NCI-H774 (cell line): ENCODE data around the gene CTNNA2.

ENCODE experiments used
- DNase-seq: peaks from one replicate; lab custom pipeline; 2025; lab: John Stamatoyannopoulos, UW

Gene CTNNA2

DNA sequence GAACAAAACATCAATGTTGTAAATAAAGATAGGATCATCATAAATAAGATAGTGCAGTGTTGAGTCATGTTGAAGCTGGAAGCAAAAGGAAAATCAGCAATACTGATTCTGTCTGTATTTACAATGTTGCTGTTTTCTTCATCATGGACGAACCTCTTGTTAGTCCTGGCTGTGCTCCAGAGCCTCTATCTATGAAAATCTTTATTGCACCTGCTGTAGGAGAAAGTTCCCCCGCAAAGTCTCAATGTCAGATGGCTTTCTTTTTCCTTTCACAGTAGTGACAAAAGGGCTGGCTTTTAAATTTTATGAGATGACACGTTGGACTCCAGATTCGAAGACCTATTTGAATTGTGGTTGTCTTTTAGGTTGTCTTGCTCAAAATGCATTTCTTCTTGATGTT, 890.2 kb downstream of the CTNNA2 start:
- DNase-seq: no peak

DNA sequence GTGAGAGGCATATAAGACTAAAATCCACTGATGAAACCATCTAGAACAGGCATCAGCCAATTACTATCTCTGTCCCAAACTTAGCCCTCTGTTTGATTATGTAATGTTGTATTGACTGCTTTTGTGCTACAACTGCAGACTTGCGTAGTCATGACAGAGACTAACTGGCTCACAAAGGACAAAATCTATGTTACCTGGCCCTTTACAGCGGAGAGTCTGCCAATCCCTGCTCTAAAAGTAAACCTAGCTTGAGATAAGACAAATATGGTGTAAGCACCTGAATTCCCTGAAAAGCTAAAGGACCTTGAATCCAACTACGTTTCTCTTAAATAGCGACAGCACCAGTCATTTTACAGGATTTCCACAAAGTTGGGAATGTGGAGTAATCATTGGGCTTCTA, 894.5 kb downstream of the CTNNA2 start:
- DNase-seq: no peak

DNA sequence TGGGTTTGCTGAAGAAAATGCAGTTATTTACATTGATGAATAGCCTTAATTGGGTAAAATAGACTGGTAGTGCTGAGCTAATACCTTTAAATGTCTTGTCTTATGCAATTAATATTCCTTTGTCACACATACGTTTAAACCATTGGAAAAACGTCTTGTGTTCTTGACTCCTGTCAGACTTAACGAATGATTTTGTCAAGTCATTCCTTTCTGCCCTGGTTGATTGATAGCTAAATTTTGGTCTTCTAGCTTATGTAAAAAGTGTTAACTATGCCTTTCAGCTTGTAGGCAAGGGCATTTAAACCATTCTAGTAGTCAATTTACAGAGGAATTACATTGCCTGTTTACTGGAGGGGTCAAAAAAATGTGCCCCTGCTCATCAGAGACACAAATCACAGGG, 897.5 kb downstream of the CTNNA2 start:
- no peak for DNase-seq

- DNase-seq: no peak
Measured at GRCh38 chr2:80413136-80413535, 900.3 kb downstream of the CTNNA2 start.

- no peak for DNase-seq
Measured at GRCh38 chr2:80417737-80418136, 904.9 kb downstream of the CTNNA2 start.

GRCh38 chr2:80420530-80421208, 907.8 kb downstream of the CTNNA2 start:
- no peak for DNase-seq

DNA sequence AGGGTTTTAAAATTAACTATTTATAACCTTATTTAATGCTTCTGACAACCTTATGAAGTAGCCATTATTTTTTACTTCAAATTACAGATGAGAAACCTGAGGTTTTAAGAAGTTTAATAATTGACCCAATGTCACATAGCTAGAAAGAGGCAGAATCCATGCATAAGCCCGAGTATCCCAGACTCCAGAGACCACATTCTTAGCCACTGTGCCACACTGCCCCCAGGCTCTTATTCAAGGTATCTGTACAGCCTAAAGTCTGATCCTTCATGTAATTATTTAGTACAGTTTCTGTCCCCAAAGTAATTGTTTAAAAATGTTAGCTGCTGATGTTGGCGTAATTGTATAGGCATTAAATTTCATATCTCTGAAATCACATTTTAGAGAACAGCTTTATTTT, 916.4 kb downstream of the CTNNA2 start:
- no peak for DNase-seq

GRCh38 chr2:80437959-80438358, 925.1 kb downstream of the CTNNA2 start:
- no peak for DNase-seq

DNA sequence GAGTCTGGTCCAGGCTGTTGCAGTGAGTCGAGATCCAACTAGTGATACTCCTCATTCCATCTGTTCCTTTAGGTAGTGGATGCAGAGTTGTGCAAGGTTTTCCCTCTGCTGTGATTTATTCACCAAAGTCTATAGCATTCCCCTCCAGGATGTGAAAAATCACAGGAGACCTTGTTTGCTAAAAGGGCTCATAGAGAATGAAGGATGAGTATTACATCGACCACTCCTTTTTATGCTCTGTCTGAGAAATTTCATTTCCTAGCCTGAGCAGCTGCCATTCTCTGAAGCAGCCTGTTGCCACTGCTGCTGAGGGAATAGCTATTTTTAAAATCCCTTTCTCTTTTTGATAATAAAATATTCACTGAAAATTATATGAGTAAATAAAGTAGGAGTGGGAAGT, 925.8 kb downstream of the CTNNA2 start:
- DNase-seq: no peak

DNA sequence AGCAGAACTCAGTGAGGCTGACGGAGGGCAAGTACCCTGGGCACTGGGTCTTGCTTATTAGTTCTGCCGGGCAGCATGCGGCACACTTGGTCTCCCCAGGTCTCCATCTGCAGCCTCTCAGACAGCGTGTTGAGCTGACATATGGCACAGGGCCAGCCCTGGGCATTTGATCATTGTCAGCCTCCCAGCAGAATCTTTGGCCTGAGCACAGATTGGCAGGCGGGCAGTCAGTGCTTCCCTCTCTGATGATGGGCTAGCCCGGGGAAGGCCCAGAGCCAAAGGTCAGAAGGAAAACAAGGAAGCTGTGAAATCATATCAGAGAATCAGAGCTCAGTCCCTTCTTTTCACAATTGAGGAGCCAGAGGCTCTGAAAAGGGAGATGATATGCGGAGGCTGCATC, 941.8 kb downstream of the CTNNA2 start:
- DNase-seq: no peak

DNA sequence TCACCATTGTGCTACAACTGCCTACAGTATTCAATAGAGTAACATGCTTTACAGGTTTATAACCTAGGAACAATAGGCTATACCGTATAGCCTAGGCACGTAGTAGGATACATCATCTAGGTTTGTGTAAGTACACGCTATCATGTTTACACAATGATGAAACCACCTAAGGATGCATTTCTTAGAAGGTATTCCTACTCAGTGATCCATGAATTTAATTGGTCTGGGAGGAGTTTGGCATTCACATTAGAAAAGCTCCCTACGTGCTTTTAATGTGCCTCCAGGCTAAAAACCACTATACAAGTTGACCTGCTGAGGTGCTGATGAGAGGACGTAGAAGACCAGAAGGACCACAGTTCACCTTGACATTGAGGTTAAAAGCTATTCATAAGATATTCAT, 946.2 kb downstream of the CTNNA2 start:
- no peak for DNase-seq

DNA sequence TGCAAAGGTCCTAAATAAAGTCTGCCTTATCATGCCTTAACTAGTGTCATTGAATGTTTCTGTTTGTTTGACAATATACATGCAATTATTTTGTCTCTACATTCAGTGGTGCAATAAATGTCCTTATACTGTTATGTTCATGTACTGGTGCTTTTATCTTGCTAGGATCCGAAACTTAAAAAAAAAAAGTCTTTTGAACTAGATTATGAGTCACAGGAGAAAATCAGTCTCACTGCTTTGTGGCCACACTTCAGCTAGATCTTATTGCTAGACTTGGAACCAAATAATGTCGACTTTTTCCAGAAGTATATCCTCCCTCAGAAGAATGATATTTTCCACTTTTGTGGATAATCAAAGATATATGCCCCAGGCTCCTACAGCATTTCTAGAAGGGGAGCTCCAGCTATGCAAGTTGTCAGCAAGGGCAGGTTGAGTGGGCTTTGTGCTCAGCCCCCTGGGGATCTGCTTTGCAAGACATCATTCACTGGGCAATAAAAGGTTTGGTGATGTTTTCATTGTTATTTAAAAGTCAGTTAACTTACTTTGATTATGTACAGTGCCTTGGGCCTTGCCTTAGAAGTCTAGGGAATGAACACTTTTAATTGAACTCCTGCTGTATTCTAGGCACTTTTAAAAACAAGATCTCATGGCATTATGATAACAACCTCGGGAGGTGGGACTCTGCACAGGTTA, 948.8 kb downstream of the CTNNA2 start:
- no peak for DNase-seq

DNA sequence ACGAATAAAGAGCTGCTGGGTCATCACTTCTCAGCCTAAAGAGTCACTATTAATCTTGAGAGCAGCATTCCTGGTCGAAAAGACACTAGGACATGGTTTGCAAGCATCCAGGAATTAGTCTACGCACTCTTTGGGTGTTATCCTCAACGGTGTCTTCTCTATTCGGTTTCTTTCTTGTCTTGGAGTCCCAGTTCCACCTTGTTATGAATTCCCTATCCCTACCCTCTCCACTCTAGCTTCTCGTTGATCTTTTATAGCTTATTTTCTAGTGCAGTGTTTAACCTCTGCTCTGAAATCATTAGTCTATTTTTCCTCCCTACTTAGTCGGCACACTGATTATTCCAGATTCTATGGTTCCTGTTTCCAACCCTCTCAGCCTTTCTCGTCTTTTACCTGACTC, 949.8 kb downstream of the CTNNA2 start:
- no peak for DNase-seq

GRCh38 chr2:80464275-80464674, 951.4 kb downstream of the CTNNA2 start:
- no peak for DNase-seq

GRCh38 chr2:80467262-80467811, 954.5 kb downstream of the CTNNA2 start:
- no peak for DNase-seq

DNA sequence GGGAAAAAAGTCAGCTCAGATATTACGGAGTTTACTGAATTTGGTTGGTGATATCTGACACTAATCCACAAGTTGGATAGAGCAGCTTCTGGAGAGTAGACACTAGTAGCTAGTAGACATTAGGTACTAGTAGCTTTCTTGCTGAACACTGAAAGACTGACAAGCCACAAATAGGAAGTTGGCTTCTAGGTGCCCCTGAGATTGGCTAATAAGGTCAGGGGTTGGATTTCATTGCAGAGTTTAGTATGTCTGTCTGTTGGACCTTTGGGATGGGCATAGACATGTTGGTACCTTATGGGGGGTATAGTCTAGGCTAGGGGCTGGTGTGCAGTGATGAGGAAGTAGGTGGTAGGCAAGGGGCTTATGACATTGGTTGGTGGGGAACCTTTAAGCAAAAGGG, 956.6 kb downstream of the CTNNA2 start:
- DNase-seq: no peak

DNA sequence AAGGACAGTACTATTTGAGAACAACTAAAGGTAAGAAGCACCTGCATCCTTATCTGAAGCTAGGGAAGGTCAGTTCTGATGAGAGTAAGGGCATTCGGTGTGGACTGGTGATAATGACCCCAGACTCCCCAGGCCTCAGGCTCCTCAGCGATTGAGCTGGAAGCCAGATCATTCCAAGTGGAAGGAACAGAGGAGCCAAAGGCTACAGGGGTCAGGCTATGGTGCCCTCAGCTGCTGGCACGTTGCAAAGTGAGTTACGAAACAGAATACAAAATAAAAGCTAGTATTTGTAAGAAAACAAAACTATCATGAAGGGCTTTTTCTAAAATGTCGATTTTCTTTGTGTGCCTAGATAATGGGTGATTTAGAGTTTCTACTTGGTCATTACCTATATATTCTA, 960.2 kb downstream of the CTNNA2 start:
- DNase-seq: no peak

- DNase-seq: no peak
Measured at GRCh38 chr2:80473796-80474195, 960.9 kb downstream of the CTNNA2 start.

DNA sequence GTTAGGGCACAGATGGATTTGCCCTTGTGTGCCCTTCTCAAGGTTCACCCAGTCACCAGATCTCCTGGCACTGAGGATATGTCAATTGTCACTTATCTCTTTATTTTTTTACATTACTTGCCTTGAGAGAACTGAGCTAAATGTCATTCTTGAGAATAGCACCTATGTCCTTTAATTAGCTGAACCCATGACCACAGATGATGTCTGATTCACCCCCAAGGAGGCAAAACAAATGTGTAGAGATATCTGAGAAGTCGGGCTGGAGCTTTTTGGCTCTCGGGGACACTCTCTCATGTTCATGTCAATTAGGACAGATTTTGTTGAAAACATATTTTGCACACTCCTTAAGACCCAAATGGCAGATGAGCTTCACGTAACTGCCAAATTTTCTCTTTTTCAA, 963.1 kb downstream of the CTNNA2 start:
- no peak for DNase-seq

DNA sequence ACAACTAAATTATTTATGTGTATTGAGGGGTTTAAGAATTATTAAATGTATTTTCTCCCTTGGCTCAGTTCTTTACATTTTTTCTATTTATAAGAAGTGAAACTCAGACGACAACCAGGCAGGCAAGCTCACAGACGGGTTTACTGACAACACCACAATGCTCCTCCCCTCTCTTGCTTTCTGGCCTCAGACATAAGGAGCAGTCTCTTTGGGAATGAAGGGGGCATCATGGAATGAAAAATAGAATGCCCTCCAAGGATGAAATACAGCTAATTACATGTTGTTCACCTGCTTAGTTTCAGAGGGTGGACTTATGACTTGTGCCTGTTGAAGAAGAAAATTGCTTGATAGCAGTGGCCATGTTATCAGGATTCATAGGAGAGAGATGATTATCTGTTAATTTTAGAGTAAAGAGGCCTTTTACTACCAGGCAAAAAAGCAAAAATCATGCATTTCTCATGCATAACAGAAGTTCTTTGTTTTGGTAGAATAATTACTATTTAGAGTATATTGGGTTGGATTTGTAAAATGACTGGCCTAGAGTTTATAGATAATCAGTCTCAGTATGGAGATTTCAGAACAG, 963.8 kb downstream of the CTNNA2 start:
- no peak for DNase-seq

DNA sequence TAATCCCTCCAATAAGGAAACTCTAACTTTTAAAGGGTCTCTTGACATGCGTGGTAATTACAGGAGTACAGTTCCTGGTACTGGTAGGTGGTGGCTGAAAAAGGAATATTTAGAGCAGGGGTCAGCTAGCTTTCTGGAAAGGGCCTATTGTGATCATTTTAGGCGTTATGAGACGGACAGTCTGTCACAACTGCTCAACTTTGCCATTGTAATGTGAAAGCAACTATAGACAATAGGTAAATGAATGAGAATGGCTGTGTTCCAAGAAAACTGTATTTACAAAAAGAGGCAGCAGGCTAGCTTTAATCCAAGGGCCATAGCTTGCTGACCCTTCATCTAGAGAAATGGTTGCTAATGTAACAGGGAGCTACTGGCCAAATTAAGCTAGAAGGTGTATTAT, 969.4 kb downstream of the CTNNA2 start:
- no peak for DNase-seq

DNA sequence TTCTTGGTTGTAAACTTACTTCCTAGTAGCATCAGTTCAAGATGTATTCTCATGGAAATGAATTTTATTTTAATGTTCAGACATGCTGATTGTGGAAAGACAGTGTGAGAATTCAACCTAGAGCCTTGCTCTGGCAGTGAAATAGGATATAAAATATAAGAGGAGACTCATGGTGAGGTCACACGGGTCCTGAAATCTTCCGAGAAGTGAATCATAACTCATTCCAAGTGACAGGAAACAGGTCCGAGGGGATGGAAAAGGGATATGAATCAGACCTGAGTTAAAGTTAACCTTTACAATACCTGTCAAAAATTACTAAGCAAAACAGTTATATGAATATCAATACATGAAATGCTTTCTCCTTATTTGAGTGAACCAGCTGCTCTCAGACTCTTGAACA, 976.9 kb downstream of the CTNNA2 start:
- no peak for DNase-seq

DNA sequence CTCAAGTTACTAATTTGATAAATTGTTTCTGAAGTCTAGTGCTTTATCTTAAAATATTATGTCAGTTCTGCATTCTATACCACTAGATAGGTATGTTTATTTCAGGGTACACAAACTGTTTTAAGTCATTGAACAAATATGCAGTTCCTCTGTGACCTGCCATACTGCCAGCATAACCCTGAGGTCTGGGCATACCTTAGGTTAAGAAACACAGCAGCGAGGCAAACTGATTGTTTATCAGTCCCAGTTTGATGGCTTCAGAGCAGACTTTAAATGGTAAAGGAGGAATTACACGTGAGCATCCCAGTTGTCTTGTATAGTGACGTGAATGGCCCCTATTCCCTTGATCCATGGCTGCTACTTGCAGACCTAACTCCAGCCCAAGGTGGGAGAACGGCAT, 978.1 kb downstream of the CTNNA2 start:
- no peak for DNase-seq
